Liver (tissue), 3 donors: ENCODE measurements around the gene NOS1AP.

Experiments
- CTCF ChIP-seq: fragments of 150-350 bp; IDR thresholded peaks from 2 replicates; pipeline ENCODE4 v1.5.1; 2017; ENCODE audit warnings: improper control_type of control experiment, low read depth, low read length; ENCODE audit not compliant: missing input control
- RXRA ChIP-seq, 2 donors: IDR thresholded peaks; 2 replicates each; pipeline ENCODE4 v1.6.1; 2017 to 2018; ENCODE audit warnings: antibody characterized with exemption in 2 of 2, mild to moderate bottlenecking in 1 of 2
- donor health status: healthy.
- donor health status: healthy.

DNA sequence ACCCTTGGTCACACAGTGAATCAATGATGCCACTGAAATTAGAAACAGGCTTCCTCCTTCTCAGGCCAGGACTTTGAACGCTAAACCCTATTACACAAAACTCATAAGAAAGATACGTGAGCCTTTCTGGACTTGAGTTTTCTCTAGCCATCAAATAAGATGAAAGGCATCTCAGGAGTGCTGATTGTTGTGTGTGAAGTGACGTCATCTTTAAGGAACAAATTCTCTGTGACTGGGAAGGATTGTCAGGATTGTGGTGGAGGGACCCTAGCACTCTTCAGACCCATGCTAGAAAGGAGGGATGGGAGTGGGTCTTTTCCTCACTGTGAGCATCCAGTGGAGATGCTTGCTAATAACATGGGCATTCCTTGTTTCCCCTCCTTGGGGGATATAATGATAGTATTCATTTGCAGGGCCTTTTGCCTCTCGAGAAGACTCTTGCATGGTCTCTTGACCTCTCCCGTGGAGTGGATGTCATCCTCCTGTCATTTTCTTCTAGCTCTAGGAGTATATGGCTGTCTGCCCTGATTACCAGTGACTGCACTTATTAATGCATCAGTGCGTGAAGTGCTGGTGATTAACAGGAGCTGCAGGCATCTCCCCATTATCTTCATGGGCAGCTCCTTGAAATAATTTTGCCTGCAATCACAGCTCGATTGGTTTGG, 267.3 kb downstream of the NOS1AP start:
- TF ChIP-seq CTCF = no peak
- TF ChIP-seq RXRA (IDR thresholded peaks at IDR 0.05) = no peak
